ENCODE data around the gene SLX9. TPM values are rescaled to one million over a fixed set of nuclear protein-coding genes. Genes with fewer than 3 reads are reported as not detected.

The SLX9 gene
- total and polyA plus RNA-seq, 4 donors, result 7.0 to 25.7 (median 18.7) TPM

DNA sequence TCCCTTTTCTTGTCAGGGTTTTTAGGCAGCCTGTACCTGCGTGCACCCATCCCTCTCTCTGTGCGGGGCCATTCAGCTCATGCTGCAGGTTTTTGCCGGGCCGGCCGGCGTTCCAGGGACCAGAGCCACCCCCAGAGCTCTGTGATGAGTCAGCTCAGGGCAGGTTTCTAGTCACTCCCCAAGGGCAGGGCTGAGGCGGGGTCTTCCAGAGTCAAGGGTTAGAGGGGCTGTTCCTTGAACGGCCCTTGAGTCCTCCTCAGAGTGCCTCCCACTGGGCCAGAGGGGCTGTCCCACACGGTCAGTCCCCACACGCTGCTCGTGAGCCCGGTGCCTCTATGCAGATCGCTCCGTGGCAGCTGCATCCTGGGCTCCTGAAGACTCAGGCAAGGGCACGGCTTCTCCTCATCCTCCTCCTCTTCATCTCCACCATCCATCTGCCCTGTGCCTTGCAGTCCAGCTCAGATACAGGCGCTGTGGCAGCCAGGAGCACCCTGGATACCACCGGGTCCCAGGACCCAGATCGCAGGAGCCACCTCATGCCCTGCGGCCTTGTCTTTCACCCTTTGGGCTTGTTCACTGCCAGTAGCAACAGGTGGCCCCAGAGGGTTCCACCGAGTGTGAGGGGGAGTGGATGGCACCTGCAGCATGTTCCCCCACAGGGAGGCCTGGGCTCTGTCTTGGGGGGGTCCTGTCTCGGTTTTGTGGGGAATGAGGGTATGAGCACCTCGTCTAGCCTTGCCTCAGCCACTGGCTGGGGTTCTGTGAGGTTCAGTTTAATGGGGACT, 17.4 kb downstream of the SLX9 start:
- H3K27me3 ChIP-seq (ENCODE audit: control insufficient read depth, insufficient read depth, low read length), result no peaks in the 10 kb centered on the region
- no peak overlapping the region for H3K27ac ChIP-seq (ENCODE audit: low read depth, low read length)
- 92% methylated on average over 22 of the region's 22 CpGs for WGBS (ENCODE audit: insufficient coverage)
- H3K4me1 ChIP-seq (ENCODE audit: control insufficient read depth, insufficient read depth, low read length), result peaks cover 54% of the 10 kb centered on the region
- no peak for DNase-seq (ENCODE audit: low read depth in 4 of 6, low spot score in 6 of 6)
- no peak overlapping the region for H3K4me3 ChIP-seq (ENCODE audit: low read depth, low read length)
- H3K36me3 ChIP-seq (ENCODE audit: control insufficient read depth, insufficient read depth, low read length), result peaks cover 82% of the 10 kb centered on the region
- H3K9me3 ChIP-seq (ENCODE audit: control insufficient read depth, insufficient read depth, low read length), result no peaks in the 10 kb centered on the region

DNA sequence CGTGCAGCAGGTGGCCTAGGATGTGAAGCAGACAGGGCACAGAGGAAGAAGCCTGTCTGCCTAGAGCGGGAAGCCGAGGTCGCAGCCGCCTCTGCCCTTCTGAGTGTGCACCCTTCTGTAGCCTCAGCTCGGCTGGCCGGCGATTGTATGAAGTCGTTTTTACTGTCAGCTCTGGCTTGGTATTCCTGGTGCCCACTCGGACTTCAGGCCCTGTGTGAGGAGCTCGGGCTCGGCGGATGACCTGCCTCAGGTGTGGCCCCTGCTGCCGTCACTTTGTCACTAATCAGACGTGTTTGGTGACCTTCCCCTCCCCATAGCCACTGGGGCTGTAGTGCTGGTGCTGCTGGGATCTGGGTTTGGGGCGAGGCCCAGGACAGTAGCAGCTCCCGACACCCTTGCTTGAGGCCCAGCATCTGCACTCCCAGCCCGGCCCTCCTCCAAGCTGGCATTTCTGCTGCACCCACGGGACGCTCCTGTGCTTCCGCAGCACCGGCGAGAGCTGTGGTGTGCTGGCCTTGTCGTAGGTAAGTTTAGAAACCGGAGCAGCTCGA, 18.1 kb downstream of the SLX9 start:
- H3K4me3 ChIP-seq (ENCODE audit: low read depth, low read length), result no peak overlapping the region
- H3K27me3 ChIP-seq (ENCODE audit: control insufficient read depth, insufficient read depth, low read length), result no peaks in the 10 kb centered on the region
- DNase-seq (ENCODE audit: low read depth in 4 of 6, low spot score in 6 of 6), result no peak
- H3K4me1 ChIP-seq (ENCODE audit: control insufficient read depth, insufficient read depth, low read length), result peaks cover 51% of the 10 kb centered on the region
- WGBS (ENCODE audit: insufficient coverage), result 84% methylated on average over 26 of the region's 26 CpGs
- no peaks in the 10 kb centered on the region for H3K9me3 ChIP-seq (ENCODE audit: control insufficient read depth, insufficient read depth, low read length)
- peaks cover 75% of the 10 kb centered on the region for H3K36me3 ChIP-seq (ENCODE audit: control insufficient read depth, insufficient read depth, low read length)
- peak overlapping the region; percentile 65 for H3K27ac ChIP-seq (ENCODE audit: low read depth, low read length)

DNA sequence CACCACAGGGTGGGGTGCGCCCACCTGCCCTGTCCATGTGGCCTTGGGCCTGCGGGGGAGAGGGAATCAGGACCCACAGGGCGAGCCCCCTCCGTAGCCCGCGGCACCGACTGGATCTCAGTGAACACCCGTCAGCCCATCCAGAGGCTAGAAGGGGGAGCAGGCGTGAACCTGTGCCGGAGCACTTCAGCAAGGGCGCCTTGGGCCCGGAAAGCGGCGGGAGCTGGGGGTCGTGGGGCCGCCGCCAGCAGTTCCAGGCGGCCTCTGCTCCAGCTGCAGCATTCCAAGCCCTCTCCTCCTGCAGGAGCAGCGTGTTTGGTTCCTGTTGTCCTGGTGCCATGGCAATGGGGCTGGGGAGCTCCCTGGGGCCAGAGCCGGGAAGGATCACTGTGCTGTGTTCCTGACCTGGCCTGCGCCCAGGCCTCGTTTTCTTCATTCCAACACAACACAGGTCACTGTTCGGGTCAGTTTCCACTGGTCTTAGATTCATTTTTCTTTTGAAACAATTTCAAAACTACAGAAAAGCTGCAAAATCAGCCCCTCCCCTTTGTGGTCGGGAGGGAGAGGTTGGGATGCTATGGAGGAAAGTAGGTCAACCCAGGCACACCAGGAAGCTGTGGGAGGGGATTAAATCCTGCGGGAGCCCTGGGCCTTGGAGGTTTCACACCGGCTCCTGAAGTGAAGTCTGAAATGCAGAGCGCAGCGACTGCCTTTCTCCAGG, 18.8 kb downstream of the SLX9 start:
- H3K27ac ChIP-seq (ENCODE audit: low read depth, low read length), result peak overlapping the region; percentile 65
- H3K9me3 ChIP-seq (ENCODE audit: control insufficient read depth, insufficient read depth, low read length), result no peaks in the 10 kb centered on the region
- WGBS (ENCODE audit: insufficient coverage), result 35% methylated on average over 24 of the region's 28 CpGs
- DNase-seq (ENCODE audit: low read depth in 4 of 6, low spot score in 6 of 6), result peak in 2 of 6 donors; percentile 21 to 82
- H3K4me3 ChIP-seq (ENCODE audit: low read depth, low read length), result no peak overlapping the region
- peaks cover 53% of the 10 kb centered on the region for H3K4me1 ChIP-seq (ENCODE audit: control insufficient read depth, insufficient read depth, low read length)
- no peaks in the 10 kb centered on the region for H3K27me3 ChIP-seq (ENCODE audit: control insufficient read depth, insufficient read depth, low read length)
- peaks cover 68% of the 10 kb centered on the region for H3K36me3 ChIP-seq (ENCODE audit: control insufficient read depth, insufficient read depth, low read length)

DNA sequence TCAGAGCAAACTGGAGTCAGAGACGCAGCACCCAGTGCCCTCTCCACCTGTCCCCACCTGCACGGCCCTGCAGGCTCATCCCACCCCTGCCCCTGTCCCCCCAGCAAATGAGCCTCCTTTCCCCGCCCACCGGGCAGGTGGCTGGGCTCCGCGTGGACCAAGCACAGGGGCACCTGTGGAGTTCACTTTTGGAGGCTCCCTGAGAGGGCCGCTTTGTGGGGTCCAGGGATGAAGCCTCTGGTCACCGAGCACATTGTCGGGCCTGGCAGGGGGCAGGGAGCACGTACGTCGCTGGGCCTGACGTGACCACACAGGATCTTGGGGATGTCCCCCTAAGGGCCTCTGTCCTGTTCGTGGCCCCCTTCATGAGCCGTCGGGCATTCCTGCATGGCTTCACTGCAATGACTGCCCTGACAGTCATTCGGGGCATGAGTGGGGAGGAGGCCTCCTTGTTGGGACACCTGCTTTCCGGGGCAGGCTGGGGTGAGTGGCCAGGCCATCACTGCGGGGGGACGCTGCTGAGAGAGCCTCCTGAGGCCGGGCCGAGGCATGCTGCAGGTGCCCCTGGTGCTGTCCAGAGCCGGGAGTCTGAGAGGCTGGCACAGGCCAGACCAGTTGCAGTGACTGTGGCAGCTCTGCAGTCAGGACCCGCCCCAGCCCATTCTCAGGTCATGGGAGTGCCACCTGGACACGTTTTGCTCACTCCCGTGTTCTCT, 19.7 kb downstream of the SLX9 start:
- H3K9me3 ChIP-seq (ENCODE audit: control insufficient read depth, insufficient read depth, low read length), result no peaks in the 10 kb centered on the region
- H3K27me3 ChIP-seq (ENCODE audit: control insufficient read depth, insufficient read depth, low read length), result no peaks in the 10 kb centered on the region
- WGBS (ENCODE audit: insufficient coverage), result 88% methylated on average over 26 of the region's 26 CpGs
- peaks cover 48% of the 10 kb centered on the region for H3K4me1 ChIP-seq (ENCODE audit: control insufficient read depth, insufficient read depth, low read length)
- peaks cover 62% of the 10 kb centered on the region for H3K36me3 ChIP-seq (ENCODE audit: control insufficient read depth, insufficient read depth, low read length)
- H3K4me3 ChIP-seq (ENCODE audit: low read depth, low read length), result no peak overlapping the region
- DNase-seq (ENCODE audit: low read depth in 4 of 6, low spot score in 6 of 6), result no peak
- peak overlapping the region; percentile 65 for H3K27ac ChIP-seq (ENCODE audit: low read depth, low read length)

DNA sequence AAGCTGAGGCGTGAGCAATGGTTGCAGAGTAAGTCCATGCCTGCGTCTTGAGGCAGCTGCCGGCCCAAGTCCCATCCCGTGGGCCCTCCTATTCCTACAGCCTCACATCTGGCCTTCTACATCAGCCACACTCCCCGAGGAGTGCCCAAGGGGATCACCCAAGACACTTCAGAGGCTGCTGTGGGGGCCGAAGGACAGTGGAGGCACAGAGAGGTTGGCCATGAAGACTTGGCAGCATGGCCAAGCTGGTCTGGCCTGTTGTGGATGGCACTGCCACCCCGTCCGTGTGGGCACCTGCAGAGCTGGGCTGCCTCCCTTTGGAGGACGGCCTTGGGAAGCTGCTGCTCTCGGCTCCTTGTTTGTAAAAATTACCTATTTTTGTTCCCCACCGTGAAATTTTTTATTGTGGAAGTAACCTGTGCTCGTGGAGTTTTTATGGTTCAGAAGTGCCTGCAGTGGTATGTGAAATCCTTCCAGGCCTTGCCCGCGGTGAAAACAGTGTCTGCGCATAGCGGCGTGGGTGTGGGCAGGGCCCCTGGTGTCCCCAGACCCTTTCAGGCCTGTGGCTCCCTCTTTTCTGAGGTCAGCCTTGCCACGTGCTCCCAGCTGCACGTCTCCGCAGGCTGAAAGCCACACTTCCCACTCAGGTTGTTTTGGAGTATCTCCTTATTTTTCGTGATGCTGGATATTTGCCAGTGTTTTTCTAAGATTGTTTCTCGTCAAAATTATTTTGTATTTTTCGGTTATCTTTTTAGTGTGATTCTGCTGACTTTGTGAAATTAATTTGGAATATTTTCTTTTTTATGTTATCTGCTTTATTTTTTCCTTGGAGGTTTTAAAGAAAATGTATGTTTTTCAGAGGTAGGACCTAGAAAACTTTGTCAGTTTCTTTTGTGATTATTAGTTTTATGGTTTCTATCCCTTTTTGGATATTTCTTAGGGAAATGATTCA, 20.6 kb downstream of the SLX9 start:
- Histone ChIP-seq H3K27me3 (ENCODE audit: control insufficient read depth, insufficient read depth, low read length) (no peaks in the 10 kb centered on the region), H3K27ac (ENCODE audit: low read depth, low read length) (no peak overlapping the region), H3K4me3 (ENCODE audit: low read depth, low read length) (no peak overlapping the region), H3K36me3 (ENCODE audit: control insufficient read depth, insufficient read depth, low read length) (peaks cover 53% of the 10 kb centered on the region), H3K4me1 (ENCODE audit: control insufficient read depth, insufficient read depth, low read length) (peaks cover 40% of the 10 kb centered on the region), H3K9me3 (ENCODE audit: control insufficient read depth, insufficient read depth, low read length) (no peaks in the 10 kb centered on the region)
- 97% methylated on average over 15 of the region's 23 CpGs for WGBS (ENCODE audit: insufficient coverage)
- no peak for DNase-seq (ENCODE audit: low read depth in 4 of 6, low spot score in 6 of 6)

DNA sequence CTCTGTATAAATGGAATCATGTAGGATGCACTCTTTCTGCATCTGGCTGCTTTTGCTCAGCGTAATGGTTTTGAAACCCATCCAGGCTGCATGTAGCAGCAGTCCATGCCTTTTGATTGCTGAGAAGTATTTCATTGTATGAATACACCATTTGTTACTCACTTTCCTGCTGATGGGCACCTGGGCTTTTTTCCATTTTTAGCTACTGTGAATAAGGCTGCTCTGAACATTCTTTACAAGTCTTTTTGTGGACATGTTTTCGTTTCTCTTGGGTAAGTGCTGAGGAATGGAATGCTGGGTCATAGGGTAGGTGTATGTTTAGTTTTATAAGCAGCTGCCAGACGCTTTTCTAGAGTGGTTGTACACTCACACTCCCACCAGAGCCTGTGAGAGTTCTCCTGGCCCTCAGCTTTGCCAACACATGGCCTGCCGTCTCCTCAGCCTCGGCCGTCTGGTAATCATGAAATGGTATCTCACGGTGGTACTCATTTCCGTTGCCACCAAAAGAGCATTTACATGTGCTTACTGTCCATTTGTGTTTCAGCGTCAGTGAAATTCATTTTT, 22.7 kb downstream of the SLX9 start:
- peak overlapping the region; percentile 37 for H3K27ac ChIP-seq (ENCODE audit: low read depth, low read length)
- 57% methylated on average over 3 of the region's 9 CpGs for WGBS (ENCODE audit: insufficient coverage)
- peaks cover 49% of the 10 kb centered on the region for H3K36me3 ChIP-seq (ENCODE audit: control insufficient read depth, insufficient read depth, low read length)
- peaks cover 52% of the 10 kb centered on the region for H3K4me1 ChIP-seq (ENCODE audit: control insufficient read depth, insufficient read depth, low read length)
- H3K27me3 ChIP-seq (ENCODE audit: control insufficient read depth, insufficient read depth, low read length), result no peaks in the 10 kb centered on the region
- no peaks in the 10 kb centered on the region for H3K9me3 ChIP-seq (ENCODE audit: control insufficient read depth, insufficient read depth, low read length)
- DNase-seq (ENCODE audit: low read depth in 4 of 6, low spot score in 6 of 6), result peak in 1 of 6 donors; percentile 32
- no peak overlapping the region for H3K4me3 ChIP-seq (ENCODE audit: low read depth, low read length)

DNA sequence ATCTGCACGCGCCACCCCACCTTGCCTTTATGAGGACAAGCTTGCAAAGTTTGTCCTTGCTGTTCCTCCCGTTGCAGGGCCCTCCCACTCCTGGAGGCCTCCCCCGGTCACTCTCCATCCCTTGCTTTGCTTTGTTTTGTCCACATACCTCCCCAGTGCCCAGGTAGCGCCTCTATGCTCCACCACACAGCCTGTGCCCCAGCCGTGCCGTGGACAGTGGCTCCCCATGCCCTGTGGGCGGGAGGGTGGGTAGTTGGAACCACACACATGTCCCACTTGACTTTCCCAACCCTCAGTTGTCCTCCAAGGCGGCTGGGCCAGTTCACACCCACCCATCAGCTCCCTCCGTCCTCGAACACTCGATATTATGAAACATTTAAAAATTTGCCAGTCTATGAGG, 24.6 kb downstream of the SLX9 start:
- H3K9me3 ChIP-seq (ENCODE audit: control insufficient read depth, insufficient read depth, low read length), result no peaks in the 10 kb centered on the region
- no peak overlapping the region for H3K27ac ChIP-seq (ENCODE audit: low read depth, low read length)
- DNase-seq (ENCODE audit: low read depth in 4 of 6, low spot score in 6 of 6), result no peak
- no peaks in the 10 kb centered on the region for H3K27me3 ChIP-seq (ENCODE audit: control insufficient read depth, insufficient read depth, low read length)
- H3K4me1 ChIP-seq (ENCODE audit: control insufficient read depth, insufficient read depth, low read length), result peaks cover 40% of the 10 kb centered on the region
- 93% methylated on average over 12 of the region's 12 CpGs for WGBS (ENCODE audit: insufficient coverage)
- no peak overlapping the region for H3K4me3 ChIP-seq (ENCODE audit: low read depth, low read length)
- peaks cover 49% of the 10 kb centered on the region for H3K36me3 ChIP-seq (ENCODE audit: control insufficient read depth, insufficient read depth, low read length)

DNA sequence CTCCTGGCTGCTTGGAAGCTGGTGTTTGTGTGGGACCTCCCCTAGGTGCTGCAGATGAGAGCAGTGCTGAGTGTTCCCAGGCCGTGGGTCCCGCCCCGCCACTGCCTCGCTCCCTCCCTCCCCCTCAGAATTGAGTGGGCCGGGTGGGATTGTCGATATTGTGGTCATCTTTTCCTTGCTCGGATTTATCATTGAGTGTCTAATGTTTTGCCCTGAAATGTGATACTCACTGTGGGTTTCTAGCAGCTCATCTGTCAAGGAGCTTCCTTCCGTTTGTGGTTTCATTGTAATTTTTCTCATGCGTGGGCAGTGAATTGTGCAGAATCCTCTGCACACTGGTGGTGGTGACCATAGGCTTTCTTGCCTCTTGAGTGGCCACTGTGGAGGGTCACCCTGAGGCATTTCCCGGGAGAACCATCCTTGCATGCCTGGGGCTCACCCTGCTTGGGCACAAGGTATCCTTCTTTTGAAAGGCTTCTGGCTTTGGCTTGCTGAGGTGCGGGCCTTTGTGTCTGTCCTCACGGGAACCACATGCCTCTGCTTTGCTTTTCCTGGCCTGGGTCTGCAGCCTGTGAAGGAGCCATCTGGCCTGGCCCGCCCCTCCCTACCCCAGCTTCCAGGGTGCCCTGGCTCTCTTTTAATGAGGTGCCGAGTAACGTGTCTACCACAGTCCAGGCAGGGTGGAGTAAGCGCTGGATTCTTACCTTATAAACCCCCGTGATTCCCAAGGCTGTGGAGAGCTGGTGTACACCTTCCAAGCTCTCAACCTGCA, 25.6 kb downstream of the SLX9 start:
- Histone ChIP-seq H3K4me1 (ENCODE audit: control insufficient read depth, insufficient read depth, low read length) (peaks cover 37% of the 10 kb centered on the region), H3K27ac (ENCODE audit: low read depth, low read length) (no peak overlapping the region), H3K27me3 (ENCODE audit: control insufficient read depth, insufficient read depth, low read length) (no peaks in the 10 kb centered on the region), H3K9me3 (ENCODE audit: control insufficient read depth, insufficient read depth, low read length) (no peaks in the 10 kb centered on the region), H3K4me3 (ENCODE audit: low read depth, low read length) (no peak overlapping the region), H3K36me3 (ENCODE audit: control insufficient read depth, insufficient read depth, low read length) (peaks cover 47% of the 10 kb centered on the region)
- no peak for DNase-seq (ENCODE audit: low read depth in 4 of 6, low spot score in 6 of 6)
- WGBS (ENCODE audit: insufficient coverage), result 77% methylated on average over 8 of the region's 17 CpGs

All from spinal cord (tissue), 10 donors.